HPDE6-E6E7 (cell line): ENCODE results near the gene ARHGDIA.
A peak's percentile ranks its signal among the peaks of the same experiment; 100 is the strongest.

ENCODE experiments used
- DNase-seq: peaks from one replicate; pipeline ENCODE4 v3.0.0; 2011; ENCODE audit warnings: missing footprints; ENCODE audit errors: extremely low spot score

Gene ARHGDIA

DNA sequence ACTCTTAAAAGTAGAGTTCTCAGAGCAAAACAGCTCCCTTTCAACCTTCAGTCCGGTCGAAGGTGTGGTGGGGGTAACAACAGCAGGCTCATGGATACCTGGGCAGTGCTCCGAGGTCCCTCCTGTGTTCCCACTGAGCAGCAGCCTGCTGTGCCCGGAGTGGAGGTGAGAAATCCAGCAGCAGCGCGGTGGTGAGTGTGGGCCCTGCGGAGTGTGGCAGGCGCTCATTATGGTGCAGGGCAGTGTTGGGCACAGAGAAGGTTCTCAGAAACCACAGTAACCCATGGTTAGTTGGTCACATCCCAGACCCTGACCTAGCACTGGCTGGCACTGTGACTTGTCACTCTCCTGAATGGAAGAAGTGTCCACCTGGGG, 5.8 kb downstream of the ARHGDIA start:
- no peak for DNase-seq

DNA sequence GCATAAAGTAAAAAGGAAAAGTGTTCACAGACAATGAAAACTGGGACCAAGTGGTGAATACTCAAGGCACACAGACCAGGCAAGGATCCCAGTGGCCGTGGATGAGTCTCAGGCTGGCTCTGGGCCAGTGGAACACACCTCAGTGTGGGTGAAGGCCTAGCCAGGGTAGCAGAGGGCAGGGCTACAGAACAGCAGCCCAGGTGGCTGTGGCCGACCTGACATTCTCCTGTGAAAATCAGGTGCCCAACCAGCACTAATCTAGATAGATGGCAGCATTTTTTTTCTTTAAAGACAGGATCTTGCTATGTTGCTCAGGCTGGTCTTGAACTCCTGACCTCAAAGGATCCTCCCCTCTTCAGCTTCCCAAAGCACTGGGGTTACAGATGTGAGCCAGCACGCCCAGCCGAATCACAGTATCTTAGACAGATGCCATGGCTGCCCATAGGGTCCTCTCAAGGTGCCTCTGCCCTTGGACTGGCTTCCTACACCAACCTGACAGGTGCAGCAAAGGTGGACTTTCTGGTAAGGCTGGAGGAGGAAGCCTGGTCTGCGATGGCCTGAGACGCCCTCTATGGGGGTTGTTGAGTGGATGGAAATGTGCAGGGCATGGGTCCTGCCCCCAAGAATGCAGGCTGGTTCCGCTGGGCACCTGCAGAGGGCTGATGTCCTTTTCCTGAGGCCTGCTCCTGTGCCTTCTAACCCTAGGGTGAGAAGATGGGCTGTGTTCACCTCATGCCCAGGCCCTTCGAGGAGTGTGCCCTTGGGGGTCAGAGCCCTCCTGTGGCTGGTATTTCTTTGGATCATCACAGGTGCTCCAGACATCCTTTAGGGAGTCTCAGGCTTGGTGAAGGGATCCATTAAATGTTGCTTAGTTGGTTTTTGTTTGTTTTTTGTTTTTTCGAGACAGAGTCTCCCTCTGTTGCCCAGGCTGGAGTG, 7.0 kb downstream of the ARHGDIA start:
- DNase-seq = no peak

DNA sequence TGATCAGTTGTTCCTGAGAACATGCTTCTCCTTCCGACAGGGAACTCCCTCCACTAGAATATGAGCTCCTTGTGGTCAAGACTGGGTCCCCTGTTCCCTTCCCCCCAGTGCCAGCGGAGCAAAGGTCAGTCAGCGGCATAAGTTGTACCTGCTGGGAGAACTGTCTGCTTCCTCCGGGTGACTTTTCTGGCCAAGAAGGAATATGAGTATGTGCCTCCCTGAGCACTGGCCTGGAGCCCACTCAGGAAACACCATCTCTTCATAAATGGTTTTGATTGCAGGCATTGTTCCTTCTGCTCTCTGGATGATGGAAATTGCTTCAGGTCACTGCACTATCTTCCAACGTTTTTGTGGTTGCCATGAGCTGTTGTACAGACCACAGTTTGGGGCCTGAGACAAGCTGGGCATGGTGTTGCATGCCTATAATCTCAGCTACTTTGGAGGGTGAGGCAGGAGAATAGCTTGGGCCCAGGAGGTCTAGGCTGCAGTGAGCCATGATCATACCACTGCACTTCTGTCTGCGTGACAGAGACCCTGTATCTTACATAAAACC, 7.9 kb downstream of the ARHGDIA start:
- no peak for DNase-seq

GRCh38 chr17:81860756-81861568, 10.2 kb downstream of the ARHGDIA start:
- peak; percentile 100 for DNase-seq

- no peak for DNase-seq
These were observed 11.0 kb downstream of the ARHGDIA start, which contains the start of gene P4HB for GRCh38 chr17:81859906-81860755. Gene P4HB (minus strand): TSS chr17:81860535. CDS start chr17:81860471, 64 bp downstream.

GRCh38 chr17:81858967-81859905, 11.9 kb downstream of the ARHGDIA start:
- no peak for DNase-seq

DNA sequence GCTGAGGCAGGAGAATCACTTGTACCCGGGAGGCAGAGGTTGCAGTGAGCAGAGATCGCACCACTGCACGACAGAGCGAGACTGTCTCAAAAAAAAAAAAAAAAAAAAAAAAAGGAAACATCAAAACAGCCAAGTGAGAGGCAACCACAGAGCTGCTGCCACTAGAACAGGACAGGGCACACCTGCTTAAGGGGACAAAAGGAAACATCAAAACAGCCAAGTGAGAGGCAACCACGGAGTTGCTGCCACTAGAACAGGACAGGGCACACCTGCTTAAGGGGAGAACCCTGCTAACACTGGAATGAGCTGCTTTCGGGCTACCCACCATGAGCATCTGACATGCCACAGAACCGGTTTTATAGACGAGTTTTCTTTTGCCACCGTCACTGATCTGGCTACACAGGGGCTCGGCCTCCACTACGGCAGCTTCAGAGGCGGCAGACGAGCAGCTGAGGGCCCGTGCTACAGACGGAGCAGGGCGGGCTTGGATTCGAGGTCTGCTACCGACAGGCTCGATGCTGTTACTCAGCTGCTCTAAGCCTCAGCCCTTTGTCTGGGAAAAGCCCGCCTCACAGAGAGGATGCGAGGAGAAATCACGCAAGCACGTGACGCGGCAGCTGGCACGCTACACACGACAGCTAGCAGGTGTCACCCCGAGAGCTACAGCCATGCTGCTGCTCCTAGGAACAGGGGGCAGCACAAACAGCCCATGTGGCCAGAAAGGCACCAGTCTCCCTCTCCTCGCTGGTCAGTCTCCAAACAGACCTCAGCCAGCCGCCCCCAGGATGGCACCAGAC, 12.8 kb downstream of the ARHGDIA start:
- no peak for DNase-seq

- DNase-seq = no peak
These were observed 16.0 kb downstream of the ARHGDIA start for GRCh38 chr17:81854974-81855774.

DNA sequence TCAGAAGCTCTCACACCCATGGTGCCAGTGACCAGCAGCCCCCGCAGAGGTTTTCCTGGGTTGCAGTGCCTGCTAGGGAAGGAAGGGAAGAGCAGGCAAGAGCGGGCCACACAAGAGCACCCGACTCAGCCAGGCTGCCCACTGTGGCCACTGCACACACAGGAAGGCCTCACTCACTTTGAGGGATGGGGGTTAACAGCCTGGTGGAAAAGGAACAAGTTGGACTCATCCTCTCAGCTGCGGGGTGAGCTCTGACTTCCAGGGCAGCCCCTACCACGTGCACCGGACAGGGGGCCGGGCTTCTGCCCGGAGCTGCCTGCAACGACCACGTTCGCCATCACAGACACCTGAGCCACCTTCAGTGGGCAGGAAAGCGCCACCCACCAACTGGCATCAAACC, 18.9 kb downstream of the ARHGDIA start:
- DNase-seq = no peak

- no peak for DNase-seq
These were observed 19.7 kb downstream of the ARHGDIA start for GRCh38 chr17:81851423-81851822.

DNA sequence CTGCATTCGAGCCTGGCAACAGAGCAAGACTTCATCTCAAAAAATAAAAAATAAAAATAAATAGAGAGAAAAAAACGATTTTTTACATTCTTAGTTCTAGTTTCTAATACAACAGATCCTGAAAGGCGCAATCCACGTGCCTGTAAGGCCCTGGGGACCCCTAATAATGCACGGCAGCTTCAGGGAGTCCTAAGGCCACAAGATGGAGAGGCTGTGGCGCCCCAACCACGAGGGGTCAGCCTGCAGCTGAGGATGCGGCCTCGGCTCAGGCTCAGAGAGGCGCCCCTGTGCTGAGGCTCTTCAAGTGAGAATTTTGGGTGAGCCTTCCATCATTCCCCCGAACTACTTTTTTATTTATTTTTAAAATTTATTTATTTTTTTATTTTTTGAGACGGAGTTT, 21.7 kb downstream of the ARHGDIA start:
- DNase-seq = no peak

DNA sequence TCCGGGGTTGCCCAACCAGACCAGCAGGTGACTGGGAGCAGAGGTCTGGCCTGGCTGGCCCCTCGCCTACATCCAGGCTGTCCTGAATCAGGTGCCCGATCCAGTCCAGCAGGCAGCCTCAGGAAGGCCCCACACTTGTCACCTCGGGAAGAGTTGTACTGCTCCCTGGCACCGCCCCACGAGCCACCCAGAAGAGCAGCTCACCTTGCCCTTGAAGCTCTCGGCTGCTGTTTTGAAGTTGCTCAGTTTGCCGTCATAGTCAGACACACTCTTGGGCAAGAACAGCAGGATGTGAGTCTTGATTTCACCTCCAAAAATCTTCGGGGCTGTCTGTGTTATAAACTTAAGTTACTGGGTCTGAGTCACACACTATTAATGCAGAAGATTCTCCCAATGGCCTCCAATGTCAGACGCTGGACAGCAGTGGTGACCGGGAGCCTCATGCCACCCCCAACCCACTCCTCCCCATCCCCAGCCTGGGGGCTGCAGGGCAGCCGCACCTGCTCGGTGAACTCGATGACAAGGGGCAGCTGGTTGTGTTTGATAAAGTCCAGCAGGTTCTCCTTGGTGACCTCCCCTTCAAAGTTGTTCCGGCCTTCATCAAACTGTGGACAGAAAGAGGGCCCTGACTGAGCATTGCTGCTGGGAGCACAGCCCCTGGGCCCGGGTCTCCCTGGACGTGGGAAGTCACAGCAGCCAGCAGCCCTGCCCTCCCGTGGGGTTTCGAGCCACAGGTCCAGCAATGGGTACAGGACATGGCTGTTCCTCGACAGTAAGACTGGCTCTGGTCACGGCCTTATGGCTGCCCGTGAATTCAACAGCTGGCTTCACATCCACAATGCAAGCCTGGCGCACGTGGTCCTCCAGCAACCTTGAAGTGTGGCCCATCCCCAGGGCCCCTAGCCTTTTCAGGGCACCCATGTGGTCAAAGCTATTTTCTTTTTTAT, 24.1 kb downstream of the ARHGDIA start:
- no peak for DNase-seq

DNA sequence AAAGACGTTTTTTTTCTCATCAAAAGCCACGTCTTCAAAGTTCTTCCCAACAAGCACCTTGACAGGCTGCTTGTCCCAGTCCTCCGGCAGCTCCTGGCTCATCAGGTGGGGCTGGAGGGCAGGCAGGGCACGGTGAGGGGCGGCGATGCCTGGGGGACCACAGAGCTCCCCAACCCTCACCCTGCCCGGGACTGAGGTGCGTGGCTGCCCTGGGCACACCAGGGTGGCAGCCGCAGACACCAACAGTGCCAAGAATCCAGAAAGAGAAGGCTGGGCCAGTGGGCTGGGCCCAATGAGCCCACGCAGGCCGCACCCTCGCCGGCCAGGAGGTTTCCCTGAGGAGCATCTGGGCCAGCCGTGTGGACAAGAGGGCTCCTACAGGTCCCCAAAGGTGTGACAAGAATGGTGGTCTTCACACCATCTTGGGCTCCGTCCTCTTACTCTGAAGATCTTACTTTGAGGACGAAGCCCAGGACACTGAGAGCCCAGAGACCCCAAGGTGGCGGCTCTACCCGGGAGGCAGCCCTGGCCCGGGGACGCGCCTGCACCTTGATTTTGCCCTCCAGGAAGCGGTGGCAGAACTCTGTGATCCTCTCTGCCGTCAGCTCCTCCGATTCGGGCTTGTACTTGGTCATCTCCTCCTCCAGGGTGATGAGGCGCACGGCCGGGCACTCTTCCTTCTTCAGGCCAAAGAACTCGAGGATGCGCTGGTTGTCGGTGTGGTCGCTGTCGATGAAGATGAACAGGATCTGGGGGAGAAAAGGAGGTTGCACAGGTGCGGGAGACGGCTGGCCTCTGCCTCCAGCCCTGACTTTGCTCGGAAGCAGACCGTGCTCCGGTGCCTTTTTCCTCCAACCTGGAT, 25.0 kb downstream of the ARHGDIA start:
- DNase-seq = no peak

DNA sequence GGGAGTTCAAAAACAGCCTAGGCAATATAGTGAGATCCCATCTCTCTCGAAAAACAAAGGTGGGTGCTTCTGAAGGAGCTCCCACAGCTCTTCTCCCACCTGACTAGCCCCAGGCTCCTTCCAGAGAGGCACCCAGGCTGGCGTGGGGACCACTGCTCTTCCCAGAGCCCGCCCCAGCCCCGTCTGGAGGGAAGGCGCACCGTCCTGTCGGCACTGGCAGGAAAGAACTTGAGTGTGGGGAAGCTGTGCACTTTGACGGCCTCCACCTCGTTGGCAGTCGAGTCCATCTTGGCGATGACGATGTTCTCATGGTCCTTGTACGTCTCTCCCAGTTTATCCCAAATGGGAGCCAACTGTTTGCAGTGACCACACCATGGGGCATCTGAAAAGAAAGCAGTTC, 25.8 kb downstream of the ARHGDIA start:
- no peak for DNase-seq

DNA sequence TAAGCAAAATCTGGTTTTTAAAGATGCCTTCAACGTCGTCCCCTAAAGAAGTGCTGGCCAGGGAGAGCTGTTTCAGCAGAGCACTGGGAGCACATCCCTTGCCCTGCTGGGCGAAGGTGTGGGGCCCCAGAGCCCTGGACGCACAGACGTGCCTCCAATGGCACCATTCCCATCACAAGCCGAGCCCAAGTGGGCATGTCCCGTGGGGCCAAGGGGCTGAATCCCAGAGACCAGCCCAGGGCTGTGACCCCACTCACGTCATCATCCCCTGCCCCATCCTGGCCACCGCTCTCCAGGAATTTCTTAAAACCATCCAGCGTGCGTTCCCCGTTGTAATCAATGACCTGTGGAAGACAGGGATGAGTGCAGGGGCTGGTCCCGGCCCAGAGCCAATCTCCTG, 26.2 kb downstream of the ARHGDIA start:
- DNase-seq = no peak

- DNase-seq = no peak
These were observed 26.7 kb downstream of the ARHGDIA start for GRCh38 chr17:81844327-81844851.
